Fibroblast of skin of back (primary cell): ENCODE results near the gene SDK2.
"Not testable (repeated sequence)": the region's sequence is repeated elsewhere in the genome, so short reads cannot be mapped to it uniquely, and the experiment has no call there.

Source experiments
- DNase-seq: peaks from one replicate; pipeline ENCODE4 v3.0.0-alpha.2; 2013

Gene SDK2

GRCh38 chr17:73474370-73474988, 169.8 kb downstream of the SDK2 start:
- DNase-seq = peak; percentile 73

GRCh38 chr17:73472715-73473114, 171.5 kb downstream of the SDK2 start:
- DNase-seq = not testable (repeated sequence)

- no peak for DNase-seq
Observed at GRCh38 chr17:73471924-73472323, 172.3 kb downstream of the SDK2 start.

GRCh38 chr17:73470316-73470826, 173.9 kb downstream of the SDK2 start:
- no peak for DNase-seq

- no peak for DNase-seq
Observed at GRCh38 chr17:73469311-73469710, 174.9 kb downstream of the SDK2 start.

- DNase-seq = no peak
Observed at GRCh38 chr17:73468221-73468620, 176.0 kb downstream of the SDK2 start.

- DNase-seq = no peak
Observed at GRCh38 chr17:73467651-73468050, 176.6 kb downstream of the SDK2 start.

- DNase-seq = no peak
Observed at GRCh38 chr17:73466704-73467433, 177.4 kb downstream of the SDK2 start.

GRCh38 chr17:73465953-73466230, 178.4 kb downstream of the SDK2 start:
- DNase-seq = no peak

- DNase-seq = no peak
Observed at GRCh38 chr17:73465130-73465952, 178.9 kb downstream of the SDK2 start.

- DNase-seq = no peak
Observed at GRCh38 chr17:73464447-73464846, 179.8 kb downstream of the SDK2 start.

GRCh38 chr17:73463821-73464220, 180.4 kb downstream of the SDK2 start:
- DNase-seq = no peak

GRCh38 chr17:73462823-73463222, 181.4 kb downstream of the SDK2 start:
- no peak for DNase-seq

- no peak for DNase-seq
Observed at GRCh38 chr17:73459980-73460379, 184.3 kb downstream of the SDK2 start.

GRCh38 chr17:73455767-73456166, 188.5 kb downstream of the SDK2 start:
- no peak for DNase-seq

GRCh38 chr17:73455050-73455687, 189.1 kb downstream of the SDK2 start:
- no peak for DNase-seq

GRCh38 chr17:73453494-73453893, 190.8 kb downstream of the SDK2 start:
- not testable (repeated sequence) for DNase-seq

- no peak for DNase-seq
Observed at GRCh38 chr17:73453090-73453489, 191.2 kb downstream of the SDK2 start.

GRCh38 chr17:73452009-73452408, 192.2 kb downstream of the SDK2 start:
- DNase-seq = no peak

- DNase-seq = no peak
Observed at GRCh38 chr17:73447319-73447718, 196.9 kb downstream of the SDK2 start.

GRCh38 chr17:73446617-73447016, 197.6 kb downstream of the SDK2 start:
- no peak for DNase-seq

- DNase-seq = no peak
Observed at GRCh38 chr17:73445466-73445865, 198.8 kb downstream of the SDK2 start.

GRCh38 chr17:73444021-73444420, 200.2 kb downstream of the SDK2 start:
- no peak for DNase-seq
